Activated naive CD4-positive, alpha-beta T cell treated with anti-CD3 and anti-CD28 coated beads for 36 hours (primary cell): Measurements from ENCODE around the gene MYOZ1. TPM values are rescaled to one million over a fixed set of nuclear protein-coding genes. Genes with fewer than 3 reads are reported as not detected.
A peak's percentile ranks its signal among the peaks of the same experiment; 100 is the strongest.

Source experiments
- CTCF ChIA-PET: fragments of 350-600 bp; sonication (Branson Sonifier 250); formaldehyde crosslinking; loops from one replicate; lab custom pipeline; 2021; ENCODE audit warnings: antibody characterized with exemption; lab: Charles Lee
- DNase-seq: peaks from one replicate; pipeline ENCODE4 v3.0.0-alpha.2; 2020
- H3K27ac Mint-ChIP-seq: one replicate; pipeline ENCODE4 v1.8.0; 2021; ENCODE audit warnings: mild to moderate bottlenecking, mixed read lengths
- H3K27me3 Mint-ChIP-seq: one replicate; pipeline ENCODE4 v1.8.0; 2021; ENCODE audit warnings: low read depth, mixed read lengths
- H3K36me3 Mint-ChIP-seq: one replicate; pipeline ENCODE4 v1.8.0; 2021; ENCODE audit warnings: low read depth, mixed read lengths
- H3K4me1 Mint-ChIP-seq: one replicate; pipeline ENCODE4 v1.8.0; 2021; ENCODE audit warnings: low read depth, mixed read lengths
- H3K4me3 Mint-ChIP-seq: one replicate; pipeline ENCODE4 v1.8.0; 2021; ENCODE audit warnings: mild to moderate bottlenecking, moderate library complexity, mixed read lengths
- H3K9me3 Mint-ChIP-seq: one replicate; pipeline ENCODE4 v1.8.0; 2021; ENCODE audit warnings: mixed read lengths
- intact Hi-C: fragments of 100-400 bp; cut with micrococcal nuclease; formaldehyde crosslinking; loops from one replicate; pipeline ENCODE4 v1.15.1; 2023
- total RNA-seq, 2 experiments: library from RNA; stranded (reverse); gene quantifications; one replicate each; pipeline ENCODE4 v1.2.3, GENCODE V29; 2021

The MYOZ1 gene
- total RNA-seq, 2 experiments from 2014 or later: not detected

- Mint-ChIP-seq H3K36me3 (no peaks in the 10 kb centered on the region), H3K4me1 (peaks cover 17% of the 10 kb centered on the region), H3K27ac (peak within 1 kb of the TSS; percentile 71), H3K9me3 (no peaks in the 10 kb centered on the region), H3K4me3 (peak within 1 kb of the TSS; percentile 44), H3K27me3 (no peaks in the 10 kb centered on the region)
- DNase-seq: peak; percentile 17
- CTCF ChIA-PET: interaction anchor here (0.6 to 1.8 kb wide), 2 partner anchors 53 to 141 kb away, joined by 4 to 6 read pairs; no protein-coding TSS in a partner anchor
- intact Hi-C loops: loop anchor here (1.0 to 5.0 kb wide), 3 partner anchors 34 to 179 kb away; partner anchors contain the start of genes ANXA7 and MYOZ1
These were observed 50.1 kb downstream of the MYOZ1 start, which contains the start of gene USP54 for GRCh38 chr10:73590881-73591799. TSS of gene USP54 (minus strand) at chr10:73591342. CDS start at chr10:73575658, 15,684 bp downstream.

- CTCF ChIA-PET: interaction anchor here (0.7 kb wide), 1 partner anchor 12 kb away, joined by 3 read pairs; no protein-coding TSS in a partner anchor
- Mint-ChIP-seq H3K27me3 (no peaks in the 10 kb centered on the region), H3K4me3 (no peak overlapping the region), H3K27ac (no peak overlapping the region), H3K4me1 (peaks cover 17% of the 10 kb centered on the region), H3K36me3 (no peaks in the 10 kb centered on the region), H3K9me3 (no peaks in the 10 kb centered on the region)
- intact Hi-C loops: loop anchor here (5.0 kb wide), 2 partner anchors 53 to 177 kb away; partner anchors contain the start of genes ANXA7 and MYOZ1
- no peak for DNase-seq
These were observed 51.6 kb downstream of the MYOZ1 start for GRCh38 chr10:73589563-73590126.

- H3K4me1 Mint-ChIP-seq: peaks cover 17% of the 10 kb centered on the region
- no peaks in the 10 kb centered on the region for H3K9me3 Mint-ChIP-seq
- no peak for DNase-seq
- intact Hi-C loops: no loop called here
- no peak overlapping the region for H3K4me3 Mint-ChIP-seq
- no peaks in the 10 kb centered on the region for H3K27me3 Mint-ChIP-seq
- H3K36me3 Mint-ChIP-seq: no peaks in the 10 kb centered on the region
- CTCF ChIA-PET: no interaction called here
- H3K27ac Mint-ChIP-seq: no peak overlapping the region
These were observed 52.6 kb downstream of the MYOZ1 start for GRCh38 chr10:73588656-73589055.

- DNase-seq: no peak
- Mint-ChIP-seq H3K36me3 (no peaks in the 10 kb centered on the region), H3K4me1 (peaks cover 6% of the 10 kb centered on the region), H3K4me3 (no peak overlapping the region), H3K9me3 (no peaks in the 10 kb centered on the region), H3K27me3 (no peaks in the 10 kb centered on the region), H3K27ac (no peak overlapping the region)
- CTCF ChIA-PET: interaction anchor here (0.6 to 1.3 kb wide), 2 partner anchors 55 to 330 kb away, joined by 3 to 5 read pairs; no protein-coding TSS in a partner anchor
- intact Hi-C loops: no loop called here
These were observed 54.7 kb downstream of the MYOZ1 start for GRCh38 chr10:73586583-73586984.

- H3K4me3 Mint-ChIP-seq: no peak overlapping the region
These were observed 55.9 kb downstream of the MYOZ1 start for GRCh38 chr10:73585327-73585726.

GRCh38 chr10:73584737-73585136 lies 56.5 kb downstream of the MYOZ1 start:
- Mint-ChIP-seq H3K36me3 (no peaks in the 10 kb centered on the region), H3K4me1 (no peaks in the 10 kb centered on the region), H3K27me3 (no peaks in the 10 kb centered on the region), H3K27ac (no peak overlapping the region), H3K4me3 (no peak overlapping the region), H3K9me3 (no peaks in the 10 kb centered on the region)
- DNase-seq: no peak
- intact Hi-C loops: no loop called here
- CTCF ChIA-PET: no interaction called here

More at GRCh38 chr10:73585327-73585726, 55.9 kb downstream of the MYOZ1 start:
- CTCF ChIA-PET: interaction anchor here (0.6 to 0.7 kb wide), 2 partner anchors 9 to 12 kb away, joined by 3 read pairs; no protein-coding TSS in a partner anchor
- H3K27ac Mint-ChIP-seq: no peak overlapping the region
- no peaks in the 10 kb centered on the region for H3K9me3 Mint-ChIP-seq
- H3K27me3 Mint-ChIP-seq: no peaks in the 10 kb centered on the region
- no peak for DNase-seq
- intact Hi-C loops: no loop called here
- H3K4me1 Mint-ChIP-seq: no peaks in the 10 kb centered on the region
- H3K36me3 Mint-ChIP-seq: no peaks in the 10 kb centered on the region

- DNase-seq: no peak
- Mint-ChIP-seq H3K27me3 (no peaks in the 10 kb centered on the region), H3K4me3 (no peak overlapping the region), H3K27ac (no peak overlapping the region), H3K36me3 (no peaks in the 10 kb centered on the region), H3K9me3 (no peaks in the 10 kb centered on the region), H3K4me1 (no peaks in the 10 kb centered on the region)
- intact Hi-C loops: no loop called here
- CTCF ChIA-PET: no interaction called here
These were observed 59.4 kb downstream of the MYOZ1 start for GRCh38 chr10:73581918-73582317.

Other genes starting within 250 kb of the MYOZ1 start
- 100 to 1,000 TPM; 130 to 134 TPM for gene ANXA7, start 227.4 kb downstream of the MYOZ1 start, total RNA-seq
- gene MSS51, start 207.9 kb downstream of the MYOZ1 start, total RNA-seq: 1 to 10 TPM; 1.6 to 1.9 TPM
- gene PPP3CB, start 145.4 kb downstream of the MYOZ1 start, total RNA-seq: 10 to 100 TPM; 34.9 to 35.8 TPM
- gene USP54, start 50.1 kb downstream of the MYOZ1 start, total RNA-seq: 1 to 10 TPM; 3.5 to 3.8 TPM
- not detected for gene SYNPO2L, start 14.6 kb upstream of the MYOZ1 start, total RNA-seq
- gene AGAP5, start 56.6 kb upstream of the MYOZ1 start, total RNA-seq: 1 to 10 TPM; 7.8 to 9.0 TPM
- 10 to 100 TPM; 67.0 to 68.1 TPM for gene SEC24C, start 102.9 kb upstream of the MYOZ1 start, total RNA-seq
- gene CHCHD1, start 140.6 kb upstream of the MYOZ1 start, total RNA-seq: 10 to 100 TPM; 27.4 to 28.8 TPM
- gene ZSWIM8, start 144.1 kb upstream of the MYOZ1 start, total RNA-seq: 10 to 100 TPM; 25.8 to 26.7 TPM
- 100 to 1,000 TPM; 102 to 127 TPM for gene NDST2, start 170.1 kb upstream of the MYOZ1 start, total RNA-seq
- 10 to 100 TPM; 22.9 to 26.3 TPM for gene CAMK2G, start 233.1 kb upstream of the MYOZ1 start, total RNA-seq